HG02943 (cell line): ENCODE results near the gene PPAT.
"Not testable (repeated sequence)": the region's sequence is repeated elsewhere in the genome, so short reads cannot be mapped to it uniquely, and the experiment has no call there.

ENCODE experiments used
- ATAC-seq: cut with Tn5 transposase; IDR thresholded peaks from one replicate; pipeline ENCODE4 v1.9.1; 2021; ENCODE audit warnings: mild to moderate bottlenecking, low read depth, moderate library complexity; ENCODE audit not compliant: unreplicated experiment

Gene PPAT

DNA sequence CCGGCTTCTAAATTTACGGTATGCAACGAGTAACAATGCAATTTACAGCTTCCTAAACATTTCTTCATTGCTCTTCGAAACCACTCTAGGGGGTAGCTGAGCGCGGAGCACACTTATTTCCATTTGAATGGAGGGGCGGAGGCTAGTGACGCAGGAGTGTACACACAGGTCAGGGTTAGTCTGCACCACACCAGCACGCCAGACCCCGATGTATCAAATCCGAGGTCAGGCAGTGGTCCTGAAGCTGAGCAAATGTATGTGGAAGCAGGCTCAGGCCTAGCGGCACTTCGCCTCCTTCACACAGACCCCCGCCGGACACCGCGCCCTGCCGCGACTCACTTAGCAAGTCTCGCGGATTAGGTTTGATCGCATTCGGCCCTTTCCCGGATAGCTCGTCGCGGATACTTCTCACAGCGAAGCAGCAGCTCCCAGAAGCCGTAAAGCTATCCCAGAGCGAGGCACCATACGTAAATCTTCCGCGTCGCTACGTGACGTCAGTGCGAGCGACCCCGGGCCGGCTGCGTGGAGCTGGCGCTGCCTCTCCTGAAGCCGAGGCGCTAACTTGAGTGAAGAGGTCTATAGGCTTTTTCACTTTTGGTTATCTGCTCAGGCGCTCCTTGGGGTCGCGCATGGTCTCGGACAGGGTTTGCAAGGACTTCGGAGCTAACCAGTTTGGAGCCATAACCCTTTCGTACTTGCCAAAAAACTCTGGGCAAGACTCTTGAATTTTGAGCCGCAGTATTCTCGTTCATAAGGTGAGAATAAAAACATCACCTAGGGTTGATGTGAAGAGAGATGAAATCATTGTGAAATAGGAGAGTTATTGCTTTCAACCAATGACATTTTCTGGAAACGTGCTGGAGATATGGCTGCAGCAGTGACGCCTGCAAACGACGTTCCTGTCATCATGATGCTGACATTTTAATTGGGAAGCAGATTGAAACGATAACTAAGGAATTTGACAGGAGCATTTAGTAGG is 48.1 kb downstream of the PPAT start, which contains the start of gene AASDH:
Gene AASDH (minus strand): TSS at position 469 of the 979 bp plus-strand sequence. CDS start 3,192 bp downstream, outside the sequence.
- ATAC-seq: peak; percentile 97

DNA sequence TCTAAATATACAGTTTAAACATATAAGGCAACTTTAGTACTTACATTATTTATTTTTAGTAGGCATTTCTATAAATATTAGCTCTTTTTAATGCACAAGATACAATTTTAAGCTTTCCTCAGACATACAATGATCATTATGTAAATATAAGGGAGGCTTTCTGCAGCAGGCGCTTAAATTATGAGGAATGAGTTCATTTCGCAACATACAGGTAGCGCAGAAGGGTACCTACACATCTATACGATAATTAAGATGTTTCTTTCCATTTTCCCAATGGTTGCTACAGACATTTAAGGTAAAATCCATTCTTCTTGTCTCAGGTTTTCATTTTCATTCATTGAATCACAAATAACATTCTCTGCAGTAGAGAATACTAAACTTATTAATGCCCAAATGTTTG is 49.3 kb downstream of the PPAT start:
- ATAC-seq: no peak

DNA sequence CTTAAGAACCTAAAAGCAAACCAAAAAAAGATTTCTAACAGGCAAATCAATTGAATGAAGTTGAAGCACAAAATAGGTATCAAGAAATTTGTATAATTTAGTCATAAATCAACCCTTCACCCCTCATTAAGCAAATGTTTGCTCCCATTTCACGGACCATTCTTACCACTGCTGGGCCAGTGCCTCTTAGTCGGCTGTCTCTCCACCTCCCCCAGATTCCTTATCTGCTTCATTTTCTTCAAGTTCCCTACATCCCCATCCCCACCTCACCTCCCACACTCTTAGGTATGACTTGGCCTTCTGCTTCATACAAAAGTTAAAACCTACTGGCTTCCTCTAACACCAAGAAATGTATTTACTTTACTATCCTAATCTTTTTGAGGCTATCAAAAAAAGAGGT is 60.0 kb downstream of the PPAT start:
- ATAC-seq: no peak

DNA sequence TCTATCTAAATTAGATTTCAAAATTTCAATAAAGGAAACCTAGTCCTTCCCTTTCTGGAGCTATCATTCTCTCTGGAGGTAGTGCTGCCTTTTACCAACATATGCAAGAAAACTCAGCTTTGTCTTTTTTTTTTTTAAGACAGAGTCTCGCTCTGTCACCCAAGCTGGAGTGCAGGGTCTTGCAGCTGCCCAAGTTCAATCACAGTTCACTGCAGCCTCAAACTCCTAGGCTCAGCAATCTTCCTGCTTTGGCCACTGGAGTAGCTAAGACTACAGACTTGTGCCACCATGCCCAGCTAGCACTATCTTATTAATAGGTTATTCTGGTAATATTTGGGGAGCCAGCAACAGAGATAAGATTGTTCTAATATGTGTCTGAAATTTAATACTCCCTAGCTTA is 60.5 kb downstream of the PPAT start:
- ATAC-seq: no peak

DNA sequence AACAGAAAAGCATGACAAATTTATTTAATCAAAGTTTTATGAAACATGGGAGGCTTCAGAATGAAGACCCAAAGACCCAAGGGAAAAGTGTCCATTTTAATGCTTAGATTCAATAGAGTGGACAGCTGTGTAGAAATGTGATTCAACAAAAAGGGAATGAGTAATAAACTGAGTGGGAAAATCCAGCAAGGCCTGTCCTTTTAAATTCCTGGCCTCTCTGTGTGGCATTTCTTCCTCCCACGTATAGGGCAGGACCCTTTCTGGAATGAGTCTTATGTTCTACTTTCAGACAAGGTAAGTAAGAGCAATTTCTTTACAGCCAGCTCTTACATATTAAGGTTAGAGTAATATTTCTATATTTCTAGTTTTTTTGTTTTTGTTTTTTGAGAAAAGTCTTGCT is 62.6 kb downstream of the PPAT start:
- ATAC-seq: no peak

DNA sequence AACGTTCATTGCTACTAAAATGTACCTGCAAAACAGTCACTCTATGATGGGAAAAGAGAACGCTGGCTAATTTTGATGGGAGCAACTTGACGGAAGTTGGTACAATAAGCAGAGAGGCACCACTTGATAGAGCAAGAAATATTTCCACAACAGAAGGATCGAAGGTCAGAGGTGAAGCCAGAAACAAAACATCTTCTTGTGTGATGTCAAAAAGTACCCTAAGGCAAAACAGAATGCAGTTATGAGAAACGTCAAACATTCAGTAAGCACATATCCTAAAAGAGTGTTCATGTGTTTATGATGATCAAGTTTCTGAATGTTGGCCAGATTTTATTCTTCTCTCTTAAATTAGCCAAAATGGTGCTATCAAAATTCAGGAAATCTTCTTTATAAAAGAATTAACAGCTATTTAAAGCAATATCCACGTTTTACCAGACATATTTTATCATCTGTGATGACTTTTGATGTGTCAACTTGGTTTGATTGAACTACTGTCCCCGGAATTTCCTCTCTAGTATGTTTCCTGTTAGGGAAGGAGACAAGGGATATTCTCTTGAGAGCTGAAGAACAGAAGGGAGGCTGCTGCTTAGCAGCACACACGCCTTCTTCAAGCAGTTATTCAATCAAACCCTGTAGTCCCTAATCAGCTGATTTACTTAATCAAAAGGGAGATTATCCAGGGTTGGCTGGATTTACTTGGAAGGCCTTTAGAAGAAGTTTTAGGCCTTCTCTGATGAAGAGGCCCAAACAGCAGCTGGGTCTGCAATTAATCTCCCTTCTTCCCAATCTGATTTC is 63.8 kb downstream of the PPAT start:
- no peak for ATAC-seq

DNA sequence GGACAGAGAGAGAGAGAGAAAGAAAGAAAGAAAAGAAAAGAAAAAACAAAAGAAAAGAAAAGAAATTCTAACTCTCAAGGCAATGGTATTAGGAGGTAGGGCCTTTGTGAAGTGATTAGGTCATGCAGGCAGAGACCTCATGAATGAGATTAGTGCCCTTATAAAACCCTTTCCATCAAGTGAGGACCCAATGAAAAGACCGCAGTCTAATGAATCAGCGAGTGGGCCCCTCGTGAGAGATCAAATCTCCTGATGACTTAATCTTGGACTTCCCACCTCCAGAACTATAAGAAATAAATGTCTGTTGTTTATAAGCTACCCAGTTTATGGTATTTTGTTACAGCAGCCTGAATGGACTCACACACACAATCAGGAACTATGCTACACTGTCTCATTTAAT is 65.0 kb downstream of the PPAT start:
- no peak for ATAC-seq

DNA sequence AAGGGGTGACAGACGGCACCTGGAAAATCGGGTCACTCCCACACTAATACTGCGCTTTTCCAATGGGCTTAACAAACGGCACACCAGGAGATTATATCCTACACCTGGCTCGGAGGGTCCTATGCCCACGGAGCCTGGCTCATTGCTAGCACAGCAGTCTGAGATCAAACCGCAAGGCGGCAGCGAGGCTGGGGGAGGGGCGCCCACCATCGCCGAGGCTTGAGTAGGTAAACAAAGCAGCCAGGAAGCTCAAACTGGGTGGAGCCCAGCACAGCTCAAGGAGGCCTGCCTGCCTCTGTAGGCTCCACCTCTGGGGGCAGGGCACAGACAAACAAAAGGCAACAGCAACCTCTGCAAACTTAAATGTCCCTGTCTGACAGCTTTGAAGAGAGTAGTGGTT is 72.4 kb downstream of the PPAT start:
- ATAC-seq: not testable (repeated sequence)

DNA sequence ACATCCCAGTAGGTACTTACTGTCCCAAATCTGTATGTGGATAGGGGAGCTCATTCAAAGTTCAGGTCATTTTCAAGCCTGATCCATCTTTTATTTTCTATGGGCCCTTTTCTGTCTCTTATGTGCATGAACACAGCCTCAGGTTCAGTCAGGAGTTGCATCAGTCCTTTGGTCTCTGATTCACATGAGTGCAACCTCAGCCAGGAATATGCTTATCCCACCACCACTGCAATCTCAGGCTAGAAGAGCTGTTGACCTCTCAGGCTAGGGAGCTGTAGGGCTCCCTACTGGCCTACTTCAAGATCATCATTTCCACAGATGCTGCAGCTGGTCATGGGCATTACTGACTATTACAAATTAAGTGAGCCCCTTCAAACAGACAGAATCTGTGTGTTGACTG is 75.3 kb downstream of the PPAT start:
- no peak for ATAC-seq

DNA sequence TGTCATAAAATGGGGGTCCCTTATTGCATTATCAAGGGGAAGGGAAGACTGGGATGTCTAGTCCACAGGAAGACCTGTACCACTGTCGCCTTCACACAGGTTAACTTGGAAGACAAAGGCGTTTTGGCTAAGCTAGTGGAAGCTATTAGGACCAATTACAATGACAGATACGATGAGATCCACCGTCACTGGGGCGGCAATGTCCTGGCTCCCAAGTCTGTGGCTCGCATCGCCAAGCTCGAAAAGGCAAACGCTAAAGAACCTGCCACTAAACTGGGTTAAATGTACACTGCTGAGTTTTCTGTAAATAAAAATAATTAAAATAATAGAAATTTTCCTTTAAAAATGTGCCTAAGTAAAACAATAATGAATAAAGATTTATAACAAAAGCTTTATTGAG is 78.8 kb downstream of the PPAT start:
- no peak for ATAC-seq

DNA sequence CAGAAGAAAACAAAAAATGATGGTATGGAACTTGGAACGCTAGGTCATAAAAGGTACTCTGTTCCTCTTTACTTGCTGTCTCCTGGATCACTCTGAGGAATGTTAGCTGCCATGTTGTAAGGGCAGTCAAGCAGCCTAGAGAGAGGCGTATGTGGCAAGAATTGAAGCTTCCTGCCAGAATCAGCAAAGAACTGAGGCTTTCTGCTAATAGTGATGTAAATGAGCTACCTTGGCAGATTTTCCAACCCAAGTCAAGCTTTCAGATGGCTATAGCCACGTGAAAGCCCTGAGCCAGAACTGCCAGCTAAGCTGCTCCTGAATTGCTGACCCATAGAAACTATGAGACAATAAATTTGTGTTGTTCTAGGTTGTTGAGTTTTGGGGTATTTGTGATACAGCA is 86.8 kb downstream of the PPAT start:
- ATAC-seq: no peak

DNA sequence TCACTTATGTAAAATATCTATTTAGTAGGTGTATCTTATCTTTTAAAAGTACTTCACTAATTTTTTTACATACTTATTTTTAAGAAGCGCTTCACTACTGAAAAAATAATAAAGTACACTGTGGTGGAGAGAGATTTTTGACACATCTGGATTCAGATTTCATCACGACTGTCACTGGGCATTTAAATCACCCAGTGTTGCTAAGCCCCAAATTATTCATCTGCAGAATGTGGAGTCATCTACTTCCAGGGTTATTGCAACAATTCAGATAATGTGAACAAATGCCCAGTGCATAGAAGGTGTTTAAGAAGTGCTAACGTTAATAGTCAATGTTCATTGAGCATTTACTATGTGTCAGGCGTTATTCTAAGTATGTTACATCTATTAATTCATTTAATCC is 90.0 kb downstream of the PPAT start:
- no peak for ATAC-seq
